GM21619 (cell line): ENCODE measurements around the gene CFAP97D2.
"Not testable (repeated sequence)": the region's sequence is repeated elsewhere in the genome, so short reads cannot be mapped to it uniquely, and the experiment has no call there.

Experiments
- ATAC-seq: cut with Tn5 transposase; IDR thresholded peaks from one replicate; pipeline ENCODE4 v1.9.1; 2021; ENCODE audit not compliant: unreplicated experiment

CFAP97D2 gene

GRCh38 chr13:114157869-114158495 lies 21.1 kb upstream of the CFAP97D2 start:
- no peak for ATAC-seq

- ATAC-seq, result not testable (repeated sequence)
Observed at GRCh38 chr13:114158869-114159666, 20.0 kb upstream of the CFAP97D2 start.

DNA sequence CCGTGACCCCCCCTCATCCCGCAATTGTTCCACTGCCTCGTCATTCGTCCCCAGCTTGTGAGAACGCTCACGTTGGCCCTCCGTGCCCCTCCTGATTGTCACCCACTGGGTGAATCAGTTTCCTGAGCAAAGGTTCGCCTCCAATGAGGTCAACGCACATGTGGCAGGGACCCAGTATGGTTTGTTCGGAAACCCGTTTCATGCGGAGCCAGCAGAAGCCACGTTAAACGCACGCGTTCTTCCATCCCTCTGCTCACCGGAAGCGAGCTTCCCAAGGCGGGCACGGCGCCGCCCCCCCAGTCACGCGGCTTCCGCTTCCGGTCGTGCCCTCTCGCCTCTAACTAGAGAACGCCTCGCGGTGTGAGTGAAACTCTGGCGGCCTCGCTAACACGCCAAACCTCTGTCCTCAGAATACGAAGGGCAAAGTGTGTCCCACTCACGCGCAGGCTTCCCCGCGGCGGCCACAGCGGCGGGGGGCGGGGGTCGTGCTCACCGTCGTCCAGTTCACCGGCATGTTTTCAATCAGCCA lies 18.0 kb upstream of the CFAP97D2 start:
- ATAC-seq, result no peak

DNA sequence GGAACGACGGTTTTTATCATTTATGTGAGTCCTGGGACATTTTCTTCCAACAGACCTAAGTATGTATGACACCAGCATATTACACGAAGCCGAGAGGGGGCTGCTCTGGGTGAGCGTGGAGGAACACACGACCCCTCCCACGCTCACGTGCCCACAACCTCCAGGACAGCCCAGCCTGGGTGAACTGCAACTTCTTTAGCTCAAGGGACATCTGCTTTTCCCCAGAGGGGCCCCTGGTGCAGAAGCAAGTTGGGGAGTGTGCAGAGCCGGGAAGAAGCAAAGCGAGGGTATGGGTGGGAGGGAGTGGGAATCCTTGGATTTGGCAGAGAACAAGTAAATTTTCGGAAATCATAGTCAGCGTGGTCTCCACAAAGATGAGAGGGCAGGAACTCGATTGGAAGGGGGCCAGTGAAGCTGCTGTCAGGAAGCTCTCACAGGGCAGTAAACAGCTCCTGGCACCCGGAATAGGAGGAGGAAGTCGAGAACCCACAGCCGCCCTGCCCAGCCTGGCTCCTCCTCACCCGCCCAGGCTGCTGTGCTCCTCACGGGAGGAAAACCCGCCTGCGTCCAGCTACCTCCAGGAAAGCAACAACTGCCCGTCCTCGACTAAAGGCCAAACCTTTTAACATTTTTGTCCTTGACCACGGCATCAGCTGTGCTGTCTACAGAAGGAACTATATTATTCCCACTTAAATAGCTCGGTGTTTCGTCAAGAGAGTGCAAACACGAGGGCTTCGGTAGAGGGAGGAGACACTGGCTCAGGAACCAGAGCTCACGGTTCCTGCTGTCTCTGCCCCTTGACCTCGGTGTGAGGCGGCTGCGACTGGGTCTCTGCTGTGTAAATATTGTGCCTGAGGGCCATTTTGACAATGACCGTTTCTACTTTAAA lies 17.2 kb upstream of the CFAP97D2 start:
- no peak for ATAC-seq

- ATAC-seq, result no peak
Observed at GRCh38 chr13:114162533-114162922, 16.5 kb upstream of the CFAP97D2 start.

- no peak for ATAC-seq
Observed at GRCh38 chr13:114164053-114164452, 15.0 kb upstream of the CFAP97D2 start.

GRCh38 chr13:114164681-114165429 lies 14.2 kb upstream of the CFAP97D2 start:
- ATAC-seq, result no peak

DNA sequence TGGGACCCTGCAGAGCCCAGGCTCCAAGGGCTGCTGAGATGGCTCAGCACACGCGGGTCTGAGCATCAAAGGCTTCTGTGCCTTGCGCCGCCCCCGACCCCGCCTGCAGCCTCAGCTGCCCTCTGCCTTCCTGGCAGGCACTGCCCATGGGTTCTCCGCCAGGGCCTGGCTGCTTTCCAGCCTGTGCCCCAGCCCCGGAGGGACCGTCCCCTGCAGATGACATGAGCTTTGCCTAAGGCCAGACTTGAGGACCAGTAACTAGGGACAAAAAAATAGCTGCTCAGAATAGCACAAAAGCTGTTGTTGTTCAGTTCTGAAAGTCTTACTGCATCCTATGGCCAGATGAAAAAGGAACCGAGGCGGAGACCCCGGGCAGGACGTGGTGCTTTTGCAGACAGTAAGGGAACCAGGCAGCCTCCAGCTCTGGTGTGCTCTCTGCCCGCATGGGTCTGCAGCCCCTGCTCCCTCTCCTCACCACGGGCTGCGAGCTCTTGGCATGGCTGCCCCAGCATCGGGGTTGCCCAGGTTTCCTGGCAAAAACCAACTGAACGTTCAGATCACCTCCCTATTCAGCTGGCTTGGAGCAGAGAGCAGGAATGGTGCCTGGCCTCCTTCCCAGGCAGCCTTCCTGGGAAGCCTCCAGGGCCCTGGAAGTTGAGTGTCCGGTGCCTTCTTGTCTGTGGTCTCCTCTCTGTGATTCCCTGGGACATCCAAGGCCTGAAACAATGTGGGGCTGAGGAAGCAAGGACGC lies 12.5 kb upstream of the CFAP97D2 start:
- no peak for ATAC-seq

- ATAC-seq, result no peak
Observed at GRCh38 chr13:114167426-114167825, 11.6 kb upstream of the CFAP97D2 start.

- ATAC-seq, result no peak
Observed at GRCh38 chr13:114167885-114168284, 11.2 kb upstream of the CFAP97D2 start.

DNA sequence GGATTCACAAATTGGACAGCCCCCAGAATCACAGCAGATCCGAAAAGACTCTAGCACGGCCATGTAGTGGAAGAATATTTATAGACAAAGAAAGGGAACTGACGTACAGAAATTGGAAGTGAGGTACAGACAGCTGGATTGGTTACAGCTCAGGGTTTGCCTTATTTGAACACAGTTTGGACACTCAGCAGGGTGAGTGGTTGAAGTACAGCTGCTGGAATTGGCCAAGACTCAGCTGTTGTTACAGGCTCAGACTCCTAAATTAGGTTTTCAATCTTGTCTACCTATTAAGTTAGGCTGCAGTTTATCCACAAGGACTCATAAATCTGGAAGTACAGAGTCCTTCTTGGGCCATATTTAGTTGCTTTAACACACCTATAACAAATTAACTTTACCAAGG lies 5.8 kb upstream of the CFAP97D2 start:
- no peak for ATAC-seq

GRCh38 chr13:114173745-114174144 lies 5.3 kb upstream of the CFAP97D2 start:
- ATAC-seq, result no peak

- no peak for ATAC-seq
Observed at GRCh38 chr13:114174529-114174961, 4.5 kb upstream of the CFAP97D2 start.

DNA sequence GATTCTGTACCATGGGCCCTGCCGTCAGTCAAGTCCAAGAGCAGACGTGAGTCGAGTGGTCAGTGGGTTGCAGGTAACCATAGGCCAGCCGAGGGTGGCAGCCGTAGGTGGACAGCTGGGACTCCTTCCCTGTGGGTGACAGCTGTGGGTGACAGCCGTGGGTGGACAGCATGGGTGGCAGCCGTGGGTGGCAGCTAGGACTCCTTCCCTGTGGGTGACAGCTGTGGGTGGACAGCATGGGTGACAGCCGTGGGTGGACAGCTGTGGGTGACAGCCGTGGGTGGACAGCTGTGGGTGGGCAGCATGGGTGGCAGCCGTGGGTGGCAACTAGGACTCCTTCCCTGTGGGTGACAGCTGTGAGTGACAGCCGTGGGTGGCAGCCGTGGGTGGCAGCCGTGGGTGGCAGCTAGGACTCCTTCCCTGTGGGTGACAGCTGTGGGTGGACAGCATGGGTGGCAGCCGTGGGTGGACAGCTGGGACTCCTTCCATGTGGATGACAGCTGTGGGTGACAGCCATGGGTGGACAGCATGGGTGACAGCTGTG lies 2.6 kb upstream of the CFAP97D2 start:
- not testable (repeated sequence) for ATAC-seq

DNA sequence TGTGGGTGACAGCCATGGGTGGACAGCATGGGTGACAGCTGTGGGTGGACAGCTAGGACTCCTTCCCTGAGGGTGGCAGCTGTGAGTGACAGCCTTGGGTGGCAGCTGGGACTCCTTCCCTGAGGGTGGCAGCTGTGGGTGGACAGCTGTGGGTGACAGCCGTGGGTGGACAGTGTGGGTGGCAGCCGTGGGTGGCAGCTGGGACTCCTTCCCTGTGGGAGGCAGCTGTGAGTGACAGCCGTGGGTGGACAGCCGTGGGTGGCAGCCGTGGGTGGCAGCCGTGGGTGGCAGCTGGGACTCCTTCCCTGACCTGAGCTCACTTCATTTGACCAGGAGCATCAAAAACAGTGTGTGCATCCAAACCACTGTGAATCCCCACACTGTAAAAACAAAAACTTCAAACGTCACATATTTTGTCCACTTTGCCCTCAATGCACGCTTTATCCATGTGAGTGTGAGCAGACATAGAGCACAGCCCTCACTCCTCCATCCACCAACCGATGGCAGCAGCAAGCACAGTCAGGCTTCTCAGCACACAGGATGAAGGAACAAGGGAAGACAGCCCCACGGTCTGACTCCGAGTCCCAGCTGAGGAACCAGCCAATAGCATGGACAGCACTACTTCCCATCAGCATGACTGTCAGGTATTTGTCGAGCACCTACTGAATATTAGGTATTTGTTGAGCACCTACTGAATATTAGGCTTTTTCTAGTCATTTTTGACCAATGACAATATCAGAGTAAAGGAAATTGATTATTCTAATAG lies 1.6 kb upstream of the CFAP97D2 start:
- ATAC-seq, result no peak

GRCh38 chr13:114185182-114185971 lies 6.3 kb downstream of the CFAP97D2 start:
- ATAC-seq, result no peak

DNA sequence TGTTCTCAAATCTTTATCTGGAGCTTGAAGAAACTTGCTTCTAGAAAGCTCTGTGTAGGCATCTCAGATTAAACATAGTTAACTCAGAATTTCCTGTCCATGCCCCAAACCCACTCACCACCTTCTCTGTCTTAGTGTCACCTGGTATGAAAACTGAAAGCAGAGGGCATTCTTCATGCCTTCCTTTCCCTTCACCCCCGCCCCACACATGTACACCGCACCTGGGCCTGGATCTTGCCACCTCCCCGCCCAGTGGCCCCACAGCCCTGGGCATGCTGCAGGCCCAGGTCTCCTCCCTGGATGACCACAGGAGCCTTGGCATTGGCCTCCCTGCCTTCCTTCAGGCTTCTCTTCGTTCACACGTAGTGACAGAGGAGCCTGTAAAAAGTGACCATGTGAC lies 15.8 kb downstream of the CFAP97D2 start:
- no peak for ATAC-seq

DNA sequence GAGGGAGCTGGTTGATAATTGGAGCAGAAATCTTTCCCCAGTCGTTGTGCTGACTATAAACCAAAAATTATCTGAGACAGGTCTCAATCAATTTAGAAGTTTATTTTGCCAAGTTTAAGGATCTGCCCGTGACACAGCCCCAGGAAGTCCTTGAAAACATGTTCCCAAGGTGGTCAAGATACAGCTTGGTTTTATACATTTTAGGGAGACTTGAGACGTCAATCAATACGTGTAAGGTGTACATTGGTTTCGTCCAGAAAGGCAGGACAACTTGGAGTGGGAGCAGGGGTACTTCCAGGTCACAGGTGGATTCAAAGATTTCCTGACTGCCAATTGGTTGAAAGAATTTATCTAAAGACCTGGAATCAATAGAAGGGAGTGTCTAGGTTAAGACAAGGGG lies 17.6 kb downstream of the CFAP97D2 start:
- ATAC-seq, result no peak
